Measurements from ENCODE around the gene MICU2.

The MICU2 gene

GRCh38 chr13:21616880-21617279, 12.9 kb upstream of the MICU2 start:
- H3K27ac ChIP-seq (ENCODE audit: low read depth, low read length, severe bottlenecking) = peak overlapping the region; percentile 67
- H3K4me3 ChIP-seq (ENCODE audit: extremely low read depth, insufficient read depth, low read length, poor library complexity, severe bottlenecking) = no peak overlapping the region
- 59 to 79% methylated on average over 1 to 2 of the region's 3 CpGs for WGBS, 2 experiments (ENCODE audit: insufficient coverage in 2 of 2)

GRCh38 chr13:21616205-21616866, 12.4 kb upstream of the MICU2 start:
- H3K36me3 ChIP-seq (ENCODE audit: control insufficient read depth, insufficient read depth, low read length) = no peaks in the 10 kb centered on the region
- H3K4me1 ChIP-seq (ENCODE audit: control insufficient read depth, insufficient read depth, low read length, poor library complexity, severe bottlenecking) = peaks cover 6% of the 10 kb centered on the region
- 80% methylated on average over 1 of the region's 5 CpGs; no CpG with 5 or more reads in 1 of the 2 experiments for WGBS, 2 experiments (ENCODE audit: insufficient coverage in 2 of 2)
- no peaks in the 10 kb centered on the region for H3K9me3 ChIP-seq (ENCODE audit: control insufficient read depth, low read length)
- no peak overlapping the region for H3K27ac ChIP-seq (ENCODE audit: low read depth, low read length, severe bottlenecking)
- H3K4me3 ChIP-seq (ENCODE audit: extremely low read depth, insufficient read depth, low read length, poor library complexity, severe bottlenecking) = no peak overlapping the region

More at GRCh38 chr13:21616880-21617279, 12.9 kb upstream of the MICU2 start:
- no peaks in the 10 kb centered on the region for H3K9me3 ChIP-seq (ENCODE audit: control insufficient read depth, low read length)
- H3K4me1 ChIP-seq (ENCODE audit: control insufficient read depth, insufficient read depth, low read length, poor library complexity, severe bottlenecking) = peaks cover 6% of the 10 kb centered on the region
- H3K36me3 ChIP-seq (ENCODE audit: control insufficient read depth, insufficient read depth, low read length) = no peaks in the 10 kb centered on the region

GRCh38 chr13:21615427-21615826, 11.5 kb upstream of the MICU2 start:
- H3K9me3 ChIP-seq (ENCODE audit: control insufficient read depth, low read length) = no peaks in the 10 kb centered on the region
- H3K36me3 ChIP-seq (ENCODE audit: control insufficient read depth, insufficient read depth, low read length) = no peaks in the 10 kb centered on the region
- 92 to 100% methylated on average over 2 of the region's 2 CpGs for WGBS, 2 experiments (ENCODE audit: insufficient coverage in 2 of 2)

GRCh38 chr13:21613791-21614190, 9.8 kb upstream of the MICU2 start:
- 75 to 88% methylated on average over 1 of the region's 4 CpGs for WGBS, 2 experiments (ENCODE audit: insufficient coverage in 2 of 2)
- H3K4me3 ChIP-seq (ENCODE audit: extremely low read depth, insufficient read depth, low read length, poor library complexity, severe bottlenecking) = no peak overlapping the region
- H3K27ac ChIP-seq (ENCODE audit: low read depth, low read length, severe bottlenecking) = no peak overlapping the region
- H3K9me3 ChIP-seq (ENCODE audit: control insufficient read depth, low read length) = no peaks in the 10 kb centered on the region
- H3K4me1 ChIP-seq (ENCODE audit: control insufficient read depth, insufficient read depth, low read length, poor library complexity, severe bottlenecking) = peaks cover 6% of the 10 kb centered on the region
- H3K36me3 ChIP-seq (ENCODE audit: control insufficient read depth, insufficient read depth, low read length) = no peaks in the 10 kb centered on the region

More at GRCh38 chr13:21615427-21615826, 11.5 kb upstream of the MICU2 start:
- Histone ChIP-seq H3K4me1 (ENCODE audit: control insufficient read depth, insufficient read depth, low read length, poor library complexity, severe bottlenecking) (peaks cover 6% of the 10 kb centered on the region), H3K4me3 (ENCODE audit: extremely low read depth, insufficient read depth, low read length, poor library complexity, severe bottlenecking) (no peak overlapping the region), H3K27ac (ENCODE audit: low read depth, low read length, severe bottlenecking) (no peak overlapping the region)

- H3K36me3 ChIP-seq (ENCODE audit: control insufficient read depth, insufficient read depth, low read length) = no peaks in the 10 kb centered on the region
- no peak overlapping the region for H3K4me3 ChIP-seq (ENCODE audit: extremely low read depth, insufficient read depth, low read length, poor library complexity, severe bottlenecking)
- no peak overlapping the region for H3K27ac ChIP-seq (ENCODE audit: low read depth, low read length, severe bottlenecking)
- 93 to 95% methylated on average over 19 of the region's 21 CpGs for WGBS, 2 experiments (ENCODE audit: insufficient coverage in 2 of 2)
- no peaks in the 10 kb centered on the region for H3K4me1 ChIP-seq (ENCODE audit: control insufficient read depth, insufficient read depth, low read length, poor library complexity, severe bottlenecking)
- no peaks in the 10 kb centered on the region for H3K9me3 ChIP-seq (ENCODE audit: control insufficient read depth, low read length)
Measured at GRCh38 chr13:21611385-21611784, 7.4 kb upstream of the MICU2 start.

GRCh38 chr13:21610687-21611086, 6.7 kb upstream of the MICU2 start:
- Histone ChIP-seq H3K4me1 (ENCODE audit: control insufficient read depth, insufficient read depth, low read length, poor library complexity, severe bottlenecking) (no peaks in the 10 kb centered on the region), H3K4me3 (ENCODE audit: extremely low read depth, insufficient read depth, low read length, poor library complexity, severe bottlenecking) (no peak overlapping the region), H3K9me3 (ENCODE audit: control insufficient read depth, low read length) (no peaks in the 10 kb centered on the region), H3K36me3 (ENCODE audit: control insufficient read depth, insufficient read depth, low read length) (no peaks in the 10 kb centered on the region), H3K27ac (ENCODE audit: low read depth, low read length, severe bottlenecking) (no peak overlapping the region)
- WGBS, 2 experiments (ENCODE audit: insufficient coverage in 2 of 2) = 93 to 96% methylated on average over 11 of the region's 12 CpGs

- Histone ChIP-seq H3K27ac (ENCODE audit: low read depth, low read length, severe bottlenecking) (no peak overlapping the region), H3K36me3 (ENCODE audit: control insufficient read depth, insufficient read depth, low read length) (no peaks in the 10 kb centered on the region), H3K4me1 (ENCODE audit: control insufficient read depth, insufficient read depth, low read length, poor library complexity, severe bottlenecking) (no peaks in the 10 kb centered on the region), H3K9me3 (ENCODE audit: control insufficient read depth, low read length) (no peaks in the 10 kb centered on the region), H3K4me3 (ENCODE audit: extremely low read depth, insufficient read depth, low read length, poor library complexity, severe bottlenecking) (no peak overlapping the region)
- 89 to 100% methylated on average over 1 to 3 of the region's 4 CpGs for WGBS, 2 experiments (ENCODE audit: insufficient coverage in 2 of 2)
Measured at GRCh38 chr13:21608961-21609360, 5.0 kb upstream of the MICU2 start.

- Histone ChIP-seq H3K36me3 (ENCODE audit: control insufficient read depth, insufficient read depth, low read length) (peaks cover 6% of the 10 kb centered on the region), H3K9me3 (ENCODE audit: control insufficient read depth, low read length) (no peaks in the 10 kb centered on the region), H3K27ac (ENCODE audit: low read depth, low read length, severe bottlenecking) (no peak overlapping the region), H3K4me1 (ENCODE audit: control insufficient read depth, insufficient read depth, low read length, poor library complexity, severe bottlenecking) (no peaks in the 10 kb centered on the region), H3K4me3 (ENCODE audit: extremely low read depth, insufficient read depth, low read length, poor library complexity, severe bottlenecking) (no peak overlapping the region)
- 95 to 97% methylated on average over 6 of the region's 6 CpGs for WGBS, 2 experiments (ENCODE audit: insufficient coverage in 2 of 2)
Measured at GRCh38 chr13:21606796-21607195, 2.8 kb upstream of the MICU2 start.

GRCh38 chr13:21606251-21606650, 2.3 kb upstream of the MICU2 start:
- H3K4me3 ChIP-seq (ENCODE audit: extremely low read depth, insufficient read depth, low read length, poor library complexity, severe bottlenecking) = no peak overlapping the region
- H3K9me3 ChIP-seq (ENCODE audit: control insufficient read depth, low read length) = no peaks in the 10 kb centered on the region
- no peak overlapping the region for H3K27ac ChIP-seq (ENCODE audit: low read depth, low read length, severe bottlenecking)
- peaks cover 8% of the 10 kb centered on the region for H3K36me3 ChIP-seq (ENCODE audit: control insufficient read depth, insufficient read depth, low read length)
- H3K4me1 ChIP-seq (ENCODE audit: control insufficient read depth, insufficient read depth, low read length, poor library complexity, severe bottlenecking) = no peaks in the 10 kb centered on the region
- WGBS, 2 experiments (ENCODE audit: insufficient coverage in 2 of 2) = 83 to 100% methylated on average over 1 of the region's 2 CpGs

GRCh38 chr13:21596722-21597121, 7.2 kb downstream of the MICU2 start:
- H3K4me3 ChIP-seq (ENCODE audit: extremely low read depth, insufficient read depth, low read length, poor library complexity, severe bottlenecking) = no peak overlapping the region

GRCh38 chr13:21595546-21595822, 8.5 kb downstream of the MICU2 start:
- Histone ChIP-seq H3K36me3 (ENCODE audit: control insufficient read depth, insufficient read depth, low read length) (peaks cover 5% of the 10 kb centered on the region), H3K9me3 (ENCODE audit: control insufficient read depth, low read length) (peaks cover 3% of the 10 kb centered on the region), H3K4me1 (ENCODE audit: control insufficient read depth, insufficient read depth, low read length, poor library complexity, severe bottlenecking) (no peaks in the 10 kb centered on the region), H3K27ac (ENCODE audit: low read depth, low read length, severe bottlenecking) (no peak overlapping the region), H3K4me3 (ENCODE audit: extremely low read depth, insufficient read depth, low read length, poor library complexity, severe bottlenecking) (no peak overlapping the region)

More at GRCh38 chr13:21596722-21597121, 7.2 kb downstream of the MICU2 start:
- Histone ChIP-seq H3K4me1 (ENCODE audit: control insufficient read depth, insufficient read depth, low read length, poor library complexity, severe bottlenecking) (no peaks in the 10 kb centered on the region), H3K9me3 (ENCODE audit: control insufficient read depth, low read length) (no peaks in the 10 kb centered on the region), H3K27ac (ENCODE audit: low read depth, low read length, severe bottlenecking) (no peak overlapping the region), H3K36me3 (ENCODE audit: control insufficient read depth, insufficient read depth, low read length) (peaks cover 13% of the 10 kb centered on the region)

Measured in mesodermal cell (in vitro differentiated cells).